Liver (tissue), 9 donors: ENCODE measurements around the gene OR2A12. TPM values are rescaled to one million over a fixed set of nuclear protein-coding genes. Genes with fewer than 3 reads are reported as not detected.
"Not testable (repeated sequence)": the region's sequence is repeated elsewhere in the genome, so short reads cannot be mapped to it uniquely, and the experiment has no call there.

Source experiments
- DNase-seq: peaks from one replicate; pipeline ENCODE4 v3.0.0-alpha.2; 2017; ENCODE audit warnings: low spot score
- H3K27ac ChIP-seq, 2 donors: one replicate each; pipeline ENCODE4 v1.7.0; 2013; ENCODE audit warnings: inconsistent platforms in 2 of 2, low read length in 2 of 2, control low read depth in 1 of 2, low read depth in 1 of 2, mild to moderate bottlenecking in 1 of 2
- H3K27me3 ChIP-seq, 4 donors: one replicate each; pipeline versions ENCODE4 v1.6.1 to v1.7.0; 2013; ENCODE audit warnings: low read length in 3 of 4, inconsistent platforms in 1 of 4, mild to moderate bottlenecking in 1 of 4, moderate library complexity in 1 of 4; ENCODE audit not compliant: control insufficient read depth in 4 of 4, insufficient read depth in 4 of 4
- H3K36me3 ChIP-seq, 4 donors: one replicate each; pipeline versions ENCODE4 v1.6.1 to v1.7.0; 2013; ENCODE audit warnings: low read length in 3 of 4, mild to moderate bottlenecking in 3 of 4, low read depth in 1 of 4, moderate library complexity in 1 of 4; ENCODE audit not compliant: control insufficient read depth in 4 of 4, insufficient read depth in 3 of 4
- H3K4me1 ChIP-seq, 4 donors: one replicate each; pipeline versions ENCODE4 v1.6.1 to v1.7.0; 2013; ENCODE audit warnings: low read length in 3 of 4, mild to moderate bottlenecking in 3 of 4, moderate library complexity in 1 of 4; ENCODE audit not compliant: control insufficient read depth in 4 of 4, insufficient read depth in 4 of 4
- H3K4me3 ChIP-seq, 3 donors: one replicate each; pipeline versions ENCODE4 v1.6.1 to v1.7.0; 2013; ENCODE audit warnings: low read length in 3 of 3, control low read depth in 1 of 3, low read depth in 1 of 3, mild to moderate bottlenecking in 1 of 3
- H3K9ac ChIP-seq, 2 donors: one replicate each; pipeline ENCODE4 v1.7.0; 2013; ENCODE audit warnings: low read length in 2 of 2, mild to moderate bottlenecking in 2 of 2, moderate library complexity in 2 of 2, control low read depth in 1 of 2, low read depth in 1 of 2
- H3K9me3 ChIP-seq, 4 donors: one replicate each; pipeline versions ENCODE4 v1.6.1 to v1.7.0; 2013; ENCODE audit warnings: low read length in 3 of 4; ENCODE audit not compliant: control insufficient read depth in 4 of 4
- EGR1 ChIP-seq, 2 donors: IDR thresholded peaks; 2 replicates each; pipeline ENCODE4 v1.6.1; 2016 to 2018; ENCODE audit warnings: antibody characterized with exemption in 2 of 2, low read depth in 2 of 2
- GABPA ChIP-seq, 2 donors: IDR thresholded peaks in 1 of 2; conservative IDR thresholded peaks in 1 of 2; 2 replicates each; pipeline ENCODE4 v1.6.1; 2016; ENCODE audit warnings: antibody characterized with exemption in 2 of 2, mild to moderate bottlenecking in 1 of 2, moderate library complexity in 1 of 2
- HNF4A ChIP-seq, 2 donors: conservative IDR thresholded peaks; 2 replicates each; pipeline ENCODE4 v1.6.1; 2016; ENCODE audit warnings: antibody characterized with exemption in 2 of 2, mild to moderate bottlenecking in 2 of 2
- HNF4G ChIP-seq: IDR thresholded peaks from 2 replicates; pipeline ENCODE4 v1.6.1; 2016; ENCODE audit warnings: antibody characterized with exemption
- NR2F2 ChIP-seq: IDR thresholded peaks from 2 replicates; pipeline ENCODE4 v1.6.1; 2016; ENCODE audit warnings: antibody characterized with exemption
- RXRA ChIP-seq, 2 donors: IDR thresholded peaks; 2 replicates each; pipeline ENCODE4 v1.6.1; 2017 to 2018; ENCODE audit warnings: antibody characterized with exemption in 2 of 2, mild to moderate bottlenecking in 1 of 2
- SP1 ChIP-seq: IDR thresholded peaks from 2 replicates; pipeline ENCODE4 v1.6.1; 2018; ENCODE audit warnings: antibody characterized with exemption, mild to moderate bottlenecking
- TAF1 ChIP-seq: conservative IDR thresholded peaks from 2 replicates; pipeline ENCODE4 v1.6.1; 2016; ENCODE audit warnings: antibody characterized with exemption, mild to moderate bottlenecking
- YY1 ChIP-seq: IDR thresholded peaks from 2 replicates; pipeline ENCODE4 v1.6.1; 2016; ENCODE audit warnings: antibody characterized with exemption, mild to moderate bottlenecking
- WGBS: extraction: QIAGEN DNeasy Blood & Tissue Kit; methylation state at CpG from one replicate; pipeline ENCODE4 v1.1.7; 2013; 5-methylcytosine and 5-hydroxymethylcytosine counted together
- polyA plus RNA-seq, 2 donors: library from polyadenylated mRNA; stranded (reverse) in 1 of 2; unstranded in 1 of 2; fragments of 200-250 nt in 1 of 2; fragments of >200 nt in 1 of 2; fragmentation: Nextera tagmentation in 1 of 2; extraction: Ambion mirVana in 1 of 2; gene quantifications; one replicate each; pipeline versions ENCODE4 v1.2.1 to v1.2.3, GENCODE V29; 2013 to 2015
- total RNA-seq, 2 donors: library from RNA; depleted of rRNA; stranded (reverse); fragments of >200 nt; gene quantifications; one replicate each; pipeline ENCODE4 v1.2.3, GENCODE V29; 2014
- TF ChIP-seq, protein P1 (sequence below): IDR thresholded peaks from 2 replicates; pipeline ENCODE4 v1.6.1; 2016; ENCODE audit warnings: antibody characterized with exemption
- TF ChIP-seq, protein P2 (sequence below): IDR thresholded peaks from 2 replicates; pipeline ENCODE4 v1.6.1; 2016; ENCODE audit warnings: antibody characterized with exemption
- TF ChIP-seq, protein P3 (sequence below): IDR thresholded peaks from 2 replicates; pipeline ENCODE4 v1.6.1; 2016; ENCODE audit warnings: antibody characterized with exemption, mild to moderate bottlenecking
- donor health status: healthy.
- donor health status: healthy.
- donor health status: healthy.
- donor health status: healthy.
- donor health status: healthy.

The OR2A12 gene
- total and polyA plus RNA-seq, 4 donors = not detected

DNA sequence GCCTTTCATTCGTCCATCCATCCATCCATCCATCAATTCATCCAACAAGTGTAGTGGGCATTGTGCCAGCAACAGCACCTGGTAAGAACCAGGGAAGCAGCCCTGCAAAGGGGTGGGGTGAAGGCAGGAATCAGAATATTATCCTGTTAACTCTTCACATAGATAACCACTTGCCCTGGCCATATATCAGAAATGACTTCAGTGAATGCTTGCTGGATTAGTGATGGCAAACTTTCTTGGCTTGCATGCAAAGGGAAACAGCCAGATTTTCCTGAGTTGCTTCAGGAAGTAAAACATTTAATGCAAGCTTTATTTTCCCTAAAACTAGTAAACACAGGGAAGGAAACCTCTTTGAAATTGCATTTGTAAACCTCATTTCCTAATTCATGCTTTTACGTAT lies 36.6 kb upstream of the OR2A12 start:
- no peaks in the 10 kb centered on the region for H3K9me3 ChIP-seq
- no peak for DNase-seq
- H3K9ac ChIP-seq = no peak overlapping the region
- WGBS = 85% methylated on average over 2 of the region's 2 CpGs
- H3K36me3 ChIP-seq = no peaks in the 10 kb centered on the region
- no peak overlapping the region for H3K4me3 ChIP-seq
- H3K27ac ChIP-seq = no peak overlapping the region
- TF ChIP-seq TAF1 (no peak), HNF4A (conservative IDR thresholded peaks at IDR 0.05) (no peak), YY1 (no peak), EGR1 (IDR thresholded peaks at IDR 0.05; ENCODE audit: low read depth in 2 of 2) (no peak), HNF4G (no peak), GABPA (IDR thresholded peaks at IDR 0.05 in 1 of 2, conservative IDR thresholded peaks at IDR 0.05 in 1 of 2) (no peak)
- TF ChIP-seq, protein P1, sequence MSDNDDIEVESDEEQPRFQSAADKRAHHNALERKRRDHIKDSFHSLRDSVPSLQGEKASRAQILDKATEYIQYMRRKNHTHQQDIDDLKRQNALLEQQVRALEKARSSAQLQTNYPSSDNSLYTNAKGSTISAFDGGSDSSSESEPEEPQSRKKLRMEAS = no peak
- TF ChIP-seq, protein P2, sequence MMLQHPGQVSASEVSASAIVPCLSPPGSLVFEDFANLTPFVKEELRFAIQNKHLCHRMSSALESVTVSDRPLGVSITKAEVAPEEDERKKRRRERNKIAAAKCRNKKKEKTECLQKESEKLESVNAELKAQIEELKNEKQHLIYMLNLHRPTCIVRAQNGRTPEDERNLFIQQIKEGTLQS = no peak
- TF ChIP-seq, protein P3, sequence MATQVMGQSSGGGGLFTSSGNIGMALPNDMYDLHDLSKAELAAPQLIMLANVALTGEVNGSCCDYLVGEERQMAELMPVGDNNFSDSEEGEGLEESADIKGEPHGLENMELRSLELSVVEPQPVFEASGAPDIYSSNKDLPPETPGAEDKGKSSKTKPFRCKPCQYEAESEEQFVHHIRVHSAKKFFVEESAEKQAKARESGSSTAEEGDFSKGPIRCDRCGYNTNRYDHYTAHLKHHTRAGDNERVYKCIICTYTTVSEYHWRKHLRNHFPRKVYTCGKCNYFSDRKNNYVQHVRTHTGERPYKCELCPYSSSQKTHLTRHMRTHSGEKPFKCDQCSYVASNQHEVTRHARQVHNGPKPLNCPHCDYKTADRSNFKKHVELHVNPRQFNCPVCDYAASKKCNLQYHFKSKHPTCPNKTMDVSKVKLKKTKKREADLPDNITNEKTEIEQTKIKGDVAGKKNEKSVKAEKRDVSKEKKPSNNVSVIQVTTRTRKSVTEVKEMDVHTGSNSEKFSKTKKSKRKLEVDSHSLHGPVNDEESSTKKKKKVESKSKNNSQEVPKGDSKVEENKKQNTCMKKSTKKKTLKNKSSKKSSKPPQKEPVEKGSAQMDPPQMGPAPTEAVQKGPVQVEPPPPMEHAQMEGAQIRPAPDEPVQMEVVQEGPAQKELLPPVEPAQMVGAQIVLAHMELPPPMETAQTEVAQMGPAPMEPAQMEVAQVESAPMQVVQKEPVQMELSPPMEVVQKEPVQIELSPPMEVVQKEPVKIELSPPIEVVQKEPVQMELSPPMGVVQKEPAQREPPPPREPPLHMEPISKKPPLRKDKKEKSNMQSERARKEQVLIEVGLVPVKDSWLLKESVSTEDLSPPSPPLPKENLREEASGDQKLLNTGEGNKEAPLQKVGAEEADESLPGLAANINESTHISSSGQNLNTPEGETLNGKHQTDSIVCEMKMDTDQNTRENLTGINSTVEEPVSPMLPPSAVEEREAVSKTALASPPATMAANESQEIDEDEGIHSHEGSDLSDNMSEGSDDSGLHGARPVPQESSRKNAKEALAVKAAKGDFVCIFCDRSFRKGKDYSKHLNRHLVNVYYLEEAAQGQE = no peak
- H3K4me1 ChIP-seq = no peaks in the 10 kb centered on the region
- H3K27me3 ChIP-seq = no peaks in the 10 kb centered on the region

DNA sequence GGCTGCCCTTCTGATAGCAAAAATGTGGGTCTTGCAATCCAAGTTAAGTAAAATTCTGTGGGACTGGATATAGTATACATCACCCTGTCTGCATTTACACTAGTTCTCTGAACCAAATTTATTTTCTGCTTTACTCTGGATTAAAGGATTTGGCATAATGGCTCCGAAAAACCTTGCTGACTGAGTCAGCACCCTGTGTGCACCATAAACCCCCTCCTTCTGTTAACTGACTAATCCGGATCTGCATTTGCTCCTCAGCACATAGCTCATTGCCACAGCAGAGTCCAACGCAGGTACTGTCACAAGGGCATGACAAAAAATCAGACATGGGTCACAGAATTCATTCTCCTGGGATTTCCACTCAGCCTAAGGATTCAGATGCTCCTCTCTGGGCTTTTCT lies 36.0 kb upstream of the OR2A12 start:
- no peak overlapping the region for H3K4me3 ChIP-seq
- DNase-seq = no peak
- H3K9ac ChIP-seq = no peak overlapping the region
- no peak overlapping the region for H3K27ac ChIP-seq
- no peaks in the 10 kb centered on the region for H3K4me1 ChIP-seq
- H3K9me3 ChIP-seq = no peaks in the 10 kb centered on the region
- TF ChIP-seq RXRA (IDR thresholded peaks at IDR 0.05) (no peak), SP1 (no peak), NR2F2 (no peak), GABPA (IDR thresholded peaks at IDR 0.05 in 1 of 2, conservative IDR thresholded peaks at IDR 0.05 in 1 of 2) (no peak)
- WGBS = 82% methylated on average over 3 of the region's 3 CpGs
- H3K36me3 ChIP-seq = no peaks in the 10 kb centered on the region
- no peaks in the 10 kb centered on the region for H3K27me3 ChIP-seq

DNA sequence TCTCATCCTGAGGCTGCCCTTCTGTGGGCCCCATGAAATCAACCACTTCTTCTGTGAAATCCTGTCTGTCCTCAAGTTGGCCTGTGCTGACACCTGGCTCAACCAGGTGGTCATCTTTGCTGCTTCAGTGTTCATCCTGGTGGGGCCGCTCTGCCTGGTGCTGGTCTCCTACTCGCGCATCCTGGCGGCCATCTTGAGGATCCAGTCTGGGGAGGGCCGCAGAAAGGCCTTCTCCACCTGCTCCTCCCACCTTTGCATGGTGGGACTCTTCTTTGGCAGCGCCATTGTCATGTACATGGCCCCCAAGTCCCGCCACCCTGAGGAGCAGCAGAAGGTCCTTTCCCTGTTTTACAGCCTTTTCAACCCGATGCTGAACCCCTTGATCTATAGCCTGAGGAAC lies 35.2 kb upstream of the OR2A12 start:
- H3K27ac ChIP-seq, DNase-seq, H3K4me1 ChIP-seq, H3K4me3 ChIP-seq, H3K27me3 ChIP-seq, H3K36me3 ChIP-seq, H3K9ac ChIP-seq, H3K9me3 ChIP-seq: not testable (repeated sequence)
- 91% methylated on average over 8 of the region's 8 CpGs for WGBS
